HG02678 (cell line): ENCODE data around the gene BANP.
"Not testable (repeated sequence)": the region's sequence is repeated elsewhere in the genome, so short reads cannot be mapped to it uniquely, and the experiment has no call there.

ENCODE experiments used
- ATAC-seq: cut with Tn5 transposase; IDR thresholded peaks from one replicate; pipeline ENCODE4 v1.9.1; 2021; ENCODE audit warnings: mild to moderate bottlenecking, moderate library complexity; ENCODE audit not compliant: unreplicated experiment

The BANP gene

GRCh38 chr16:88025828-88026555 is 74.8 kb downstream of the BANP start:
- not testable (repeated sequence) for ATAC-seq

DNA sequence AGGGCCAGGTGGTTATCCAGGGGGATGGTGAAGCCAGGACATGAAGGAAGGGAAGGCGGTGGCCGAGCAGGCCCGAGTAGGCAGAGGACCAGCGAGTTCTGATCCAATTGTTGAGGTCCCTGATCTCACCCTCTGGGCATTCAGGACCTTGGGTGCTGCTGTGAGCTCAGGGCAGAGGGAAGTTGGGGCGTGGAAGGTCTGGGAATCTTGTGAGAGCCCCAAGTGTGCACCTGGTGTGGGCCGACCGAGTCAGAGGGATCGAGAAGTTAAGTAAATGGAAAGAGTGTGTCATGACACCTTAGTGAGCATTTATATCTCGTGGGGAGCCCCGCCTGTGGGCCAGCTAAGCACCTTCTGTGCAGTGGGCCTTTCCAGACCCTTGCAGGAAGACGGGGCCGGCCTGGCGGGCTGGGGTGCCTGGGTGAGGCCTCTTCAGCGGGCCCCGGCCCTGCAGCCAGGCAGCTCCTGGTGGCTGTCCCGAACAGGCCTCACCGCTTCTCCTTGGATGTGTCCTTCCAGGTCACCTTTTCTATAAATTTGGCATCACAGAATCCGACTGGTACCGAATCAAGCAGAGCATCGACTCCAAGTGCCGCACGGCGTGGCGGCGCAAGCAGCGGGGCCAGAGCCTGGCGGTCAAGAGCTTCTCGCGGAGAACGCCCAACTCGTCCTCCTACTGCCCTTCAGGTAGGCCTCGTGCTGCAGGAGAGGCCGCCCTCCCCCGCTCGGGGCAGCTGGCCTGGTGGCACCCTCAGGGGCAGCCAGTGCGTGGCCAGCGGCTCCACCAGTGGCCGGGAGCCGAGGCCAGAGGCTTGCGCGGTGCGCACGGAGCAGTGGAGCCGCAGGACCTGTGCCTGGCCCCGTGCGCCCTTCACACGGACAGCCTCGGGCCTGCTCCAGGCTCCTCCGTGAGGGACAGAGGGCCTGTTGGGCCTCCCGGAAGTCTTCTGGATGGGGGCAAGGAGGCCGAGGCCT is 76.0 kb downstream of the BANP start:
- ATAC-seq: no peak

GRCh38 chr16:88028177-88028930 is 77.1 kb downstream of the BANP start:
- not testable (repeated sequence) for ATAC-seq

GRCh38 chr16:88030498-88030897 is 79.3 kb downstream of the BANP start:
- ATAC-seq: no peak

- ATAC-seq: not testable (repeated sequence)
These were observed 79.7 kb downstream of the BANP start for GRCh38 chr16:88030961-88031360.

GRCh38 chr16:88033003-88033740 is 81.9 kb downstream of the BANP start:
- ATAC-seq: not testable (repeated sequence)

GRCh38 chr16:88034770-88035169 is 83.5 kb downstream of the BANP start:
- ATAC-seq: no peak

- no peak for ATAC-seq
These were observed 84.1 kb downstream of the BANP start for GRCh38 chr16:88035292-88035691.

GRCh38 chr16:88035884-88036639 is 84.8 kb downstream of the BANP start:
- not testable (repeated sequence) for ATAC-seq

GRCh38 chr16:88036640-88036996 is 85.4 kb downstream of the BANP start:
- ATAC-seq: not testable (repeated sequence)

GRCh38 chr16:88037359-88037758 is 86.1 kb downstream of the BANP start:
- not testable (repeated sequence) for ATAC-seq

GRCh38 chr16:88037876-88038525 is 86.8 kb downstream of the BANP start:
- not testable (repeated sequence) for ATAC-seq

- not testable (repeated sequence) for ATAC-seq
These were observed 87.3 kb downstream of the BANP start for GRCh38 chr16:88038526-88038908.

DNA sequence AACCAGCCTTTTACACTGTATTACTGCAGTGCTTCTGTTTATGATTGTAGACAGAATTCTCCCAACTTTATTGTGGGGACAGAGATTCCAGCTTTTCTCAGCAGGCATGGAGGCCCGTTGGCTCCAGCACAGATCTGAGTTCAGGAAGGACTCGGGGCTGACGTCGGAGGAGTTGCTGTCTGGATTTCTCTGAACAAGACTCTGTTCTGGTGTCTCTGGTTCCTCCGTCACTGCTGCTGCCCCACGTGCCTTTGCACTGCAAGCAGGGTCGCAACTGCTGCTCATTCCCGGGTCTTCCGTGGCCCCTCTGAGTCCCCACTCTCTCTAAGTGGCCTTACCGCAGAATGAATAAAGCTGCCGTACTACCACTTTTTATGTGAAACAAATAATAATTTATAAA is 88.4 kb downstream of the BANP start:
- ATAC-seq: no peak

- not testable (repeated sequence) for ATAC-seq
These were observed 89.1 kb downstream of the BANP start for GRCh38 chr16:88040196-88040876.

GRCh38 chr16:88040877-88041244 is 89.6 kb downstream of the BANP start:
- not testable (repeated sequence) for ATAC-seq

- not testable (repeated sequence) for ATAC-seq
These were observed 90.3 kb downstream of the BANP start for GRCh38 chr16:88041506-88041905.

GRCh38 chr16:88041986-88042562 is 90.8 kb downstream of the BANP start:
- not testable (repeated sequence) for ATAC-seq
